ENCODE results near the gene C14orf180. TPM values are rescaled to one million over a fixed set of nuclear protein-coding genes. Genes with fewer than 3 reads are reported as not detected.

Gene C14orf180
- total RNA-seq, 1 experiment from 2014 or later = not detected

DNA sequence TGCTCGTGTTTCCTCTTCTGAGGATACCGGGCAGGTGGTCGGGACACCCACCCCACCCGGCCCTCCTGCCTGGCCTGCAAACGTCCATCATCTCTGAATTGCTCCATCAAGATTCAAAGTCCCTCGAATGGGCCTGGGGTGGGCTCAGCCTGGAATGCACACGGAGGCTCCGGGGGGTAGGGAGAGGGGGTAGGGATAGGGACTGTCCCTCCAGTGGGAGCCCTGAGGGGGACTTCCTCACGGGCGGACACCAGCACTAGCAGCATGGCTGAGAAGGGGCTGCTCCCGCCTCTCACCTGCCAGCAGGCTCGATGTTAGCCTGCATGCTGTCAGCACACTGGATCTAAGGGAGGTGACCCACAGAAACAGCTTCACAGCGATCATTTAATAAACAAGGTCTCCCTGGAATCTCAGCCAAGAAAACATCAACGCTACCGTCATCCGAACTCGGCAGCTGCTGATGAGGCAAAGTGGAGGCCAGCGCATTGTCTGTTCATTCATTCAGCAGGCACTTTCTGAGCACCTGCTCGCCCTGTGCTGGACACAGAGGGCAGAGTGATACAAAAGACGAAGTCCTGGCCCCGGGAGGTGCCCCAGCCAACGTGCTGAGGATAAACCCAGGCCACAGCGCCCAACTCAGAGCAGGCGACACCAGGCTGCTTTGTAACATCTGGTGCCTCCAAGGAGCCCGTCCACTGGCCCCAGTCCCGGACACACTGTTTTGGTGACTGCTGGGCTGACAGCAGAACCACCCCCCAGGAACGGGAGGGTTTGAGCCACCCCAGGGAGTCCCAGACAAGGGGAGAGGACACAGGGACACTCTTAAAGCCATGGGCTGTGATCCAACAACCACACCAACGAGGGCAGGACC lies 18.7 kb downstream of the C14orf180 start:
- POLR2A ChIA-PET (ENCODE audit: unreplicated experiment) = no interaction called here
- no peak for DNase-seq

DNA sequence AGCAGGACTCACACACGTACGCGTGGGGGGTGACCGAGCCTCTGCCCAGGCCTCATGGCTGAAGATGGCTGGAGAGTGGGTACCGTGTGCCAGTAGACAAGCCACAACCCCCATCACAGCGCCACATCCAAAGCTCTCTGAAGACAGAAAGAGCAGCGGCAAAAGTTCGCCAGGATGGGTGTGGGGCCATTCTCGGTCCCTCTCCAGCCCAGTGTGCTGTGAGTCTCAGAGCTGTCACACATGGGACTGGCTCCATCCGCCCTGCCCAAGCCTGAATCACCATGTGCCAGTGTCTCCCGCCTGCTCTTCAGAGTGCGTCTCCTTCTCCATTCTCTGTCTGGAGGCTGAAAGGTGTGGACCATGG lies 19.3 kb downstream of the C14orf180 start:
- H3K27ac ChIP-seq = no peak overlapping the region
- H3K9me2 ChIP-seq (ENCODE audit: insufficient read depth) = no peaks in the 10 kb centered on the region
- H3K79me2 ChIP-seq (ENCODE audit: low read depth) = no peaks in the 10 kb centered on the region
- no peak for DNase-seq
- BruUV-seq (replicated peaks) = no TSS peak
- peaks cover 94% of the 10 kb centered on the region for H3K27me3 ChIP-seq (ENCODE audit: insufficient read depth, low read depth)
- CTCF ChIA-PET = no interaction called here
- no peaks in the 10 kb centered on the region for H3K9me3 ChIP-seq (ENCODE audit: insufficient read depth, low read depth)
- H2AFZ ChIP-seq = no peak overlapping the region
- no peaks in the 10 kb centered on the region for H3K36me3 ChIP-seq (ENCODE audit: low read depth)
- no peak overlapping the region for H3K4me2 ChIP-seq
- no peaks in the 10 kb centered on the region for H3K4me1 ChIP-seq (replicated peaks; ENCODE audit: insufficient read depth)
- no peak overlapping the region for H3K4me3 ChIP-seq
- POLR2A ChIA-PET (ENCODE audit: unreplicated experiment) = no interaction called here
- H3F3A ChIP-seq (ENCODE audit: insufficient read depth, low read depth) = no peaks in the 10 kb centered on the region
- intact Hi-C loops (cut with micrococcal nuclease; ENCODE audit: unreplicated experiment) = no loop called here
- TF ChIP-seq EZH2 (IDR thresholded peaks at IDR 0.05; ENCODE audit: low read depth) = no peak
- TF ChIP-seq, protein P1, sequence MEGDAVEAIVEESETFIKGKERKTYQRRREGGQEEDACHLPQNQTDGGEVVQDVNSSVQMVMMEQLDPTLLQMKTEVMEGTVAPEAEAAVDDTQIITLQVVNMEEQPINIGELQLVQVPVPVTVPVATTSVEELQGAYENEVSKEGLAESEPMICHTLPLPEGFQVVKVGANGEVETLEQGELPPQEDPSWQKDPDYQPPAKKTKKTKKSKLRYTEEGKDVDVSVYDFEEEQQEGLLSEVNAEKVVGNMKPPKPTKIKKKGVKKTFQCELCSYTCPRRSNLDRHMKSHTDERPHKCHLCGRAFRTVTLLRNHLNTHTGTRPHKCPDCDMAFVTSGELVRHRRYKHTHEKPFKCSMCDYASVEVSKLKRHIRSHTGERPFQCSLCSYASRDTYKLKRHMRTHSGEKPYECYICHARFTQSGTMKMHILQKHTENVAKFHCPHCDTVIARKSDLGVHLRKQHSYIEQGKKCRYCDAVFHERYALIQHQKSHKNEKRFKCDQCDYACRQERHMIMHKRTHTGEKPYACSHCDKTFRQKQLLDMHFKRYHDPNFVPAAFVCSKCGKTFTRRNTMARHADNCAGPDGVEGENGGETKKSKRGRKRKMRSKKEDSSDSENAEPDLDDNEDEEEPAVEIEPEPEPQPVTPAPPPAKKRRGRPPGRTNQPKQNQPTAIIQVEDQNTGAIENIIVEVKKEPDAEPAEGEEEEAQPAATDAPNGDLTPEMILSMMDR (conservative IDR thresholded peaks at IDR 0.05) = no peak
- H4K20me1 ChIP-seq (ENCODE audit: insufficient read depth) = no peaks in the 10 kb centered on the region; the same call in 1 of the 2 replicates

More for the DNA sequence above, 18.7 kb downstream of the C14orf180 start:
- peaks cover 97% of the 10 kb centered on the region for H3K27me3 ChIP-seq (ENCODE audit: insufficient read depth, low read depth)
- H2AFZ ChIP-seq = no peak overlapping the region
- no peak overlapping the region for H3K27ac ChIP-seq
- CTCF ChIA-PET = no interaction called here
- H3F3A ChIP-seq (ENCODE audit: insufficient read depth, low read depth) = no peaks in the 10 kb centered on the region
- no peaks in the 10 kb centered on the region for H3K79me2 ChIP-seq (ENCODE audit: low read depth)
- no TSS peak for BruUV-seq (replicated peaks)
- TF ChIP-seq EZH2 (IDR thresholded peaks at IDR 0.05; ENCODE audit: low read depth) = no peak
- H3K36me3 ChIP-seq (ENCODE audit: low read depth) = no peaks in the 10 kb centered on the region
- H3K4me2 ChIP-seq = no peak overlapping the region
- no peaks in the 10 kb centered on the region; the same call in 1 of the 2 replicates for H4K20me1 ChIP-seq (ENCODE audit: insufficient read depth)
- H3K4me1 ChIP-seq (replicated peaks; ENCODE audit: insufficient read depth) = no peaks in the 10 kb centered on the region
- no peaks in the 10 kb centered on the region for H3K9me2 ChIP-seq (ENCODE audit: insufficient read depth)
- intact Hi-C loops (cut with micrococcal nuclease; ENCODE audit: unreplicated experiment) = no loop called here
- H3K9me3 ChIP-seq (ENCODE audit: insufficient read depth, low read depth) = no peaks in the 10 kb centered on the region
- no peak overlapping the region for H3K4me3 ChIP-seq

DNA sequence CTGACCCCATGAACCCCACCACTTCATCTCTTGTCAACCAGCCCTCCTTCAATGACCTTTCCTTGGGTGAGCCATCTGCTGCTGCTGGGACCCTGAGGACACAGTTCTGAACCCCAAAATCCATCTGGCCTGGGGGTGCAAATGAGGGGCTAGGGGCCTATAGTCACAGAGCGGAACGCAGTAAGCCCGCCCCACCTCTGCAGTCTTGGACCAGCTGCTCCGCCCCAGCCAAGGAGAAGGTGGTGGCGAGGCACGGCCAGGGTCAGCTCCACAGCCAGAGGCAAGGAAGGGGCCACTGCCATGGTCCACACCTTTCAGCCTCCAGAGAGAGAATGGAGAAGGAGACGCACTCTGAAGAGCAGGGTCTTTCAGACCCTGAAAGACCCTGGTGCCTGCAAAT lies 19.9 kb downstream of the C14orf180 start:
- no peak overlapping the region for H2AFZ ChIP-seq
- no peaks in the 10 kb centered on the region for H3K9me3 ChIP-seq (ENCODE audit: insufficient read depth, low read depth)
- H3K4me3 ChIP-seq = no peak overlapping the region
- H3K27me3 ChIP-seq (ENCODE audit: insufficient read depth, low read depth) = peaks cover 90% of the 10 kb centered on the region
- H3K4me1 ChIP-seq (replicated peaks; ENCODE audit: insufficient read depth) = no peaks in the 10 kb centered on the region
- no peaks in the 10 kb centered on the region for H3F3A ChIP-seq (ENCODE audit: insufficient read depth, low read depth)
- no peaks in the 10 kb centered on the region for H3K36me3 ChIP-seq (ENCODE audit: low read depth)
- ChIA-PET CTCF (no interaction called here), POLR2A (ENCODE audit: unreplicated experiment) (no interaction called here)
- H4K20me1 ChIP-seq (ENCODE audit: insufficient read depth) = no peaks in the 10 kb centered on the region; the same call in 1 of the 2 replicates
- no peak for DNase-seq
- TF ChIP-seq, protein P1 (conservative IDR thresholded peaks at IDR 0.05) = no peak
- TF ChIP-seq EZH2 (IDR thresholded peaks at IDR 0.05; ENCODE audit: low read depth) = no peak
- no peak overlapping the region for H3K27ac ChIP-seq
- no peaks in the 10 kb centered on the region for H3K79me2 ChIP-seq (ENCODE audit: low read depth)
- no TSS peak for BruUV-seq (replicated peaks)
- intact Hi-C loops (cut with micrococcal nuclease; ENCODE audit: unreplicated experiment) = no loop called here
- no peak overlapping the region for H3K4me2 ChIP-seq
- H3K9me2 ChIP-seq (ENCODE audit: insufficient read depth) = no peaks in the 10 kb centered on the region
